CD4-positive, alpha-beta T cell treated with Interleukin-6 at 100 ng/mL for 8 hours (primary cell): ENCODE results near the gene EHF.
"Not testable (repeated sequence)": the region's sequence is repeated elsewhere in the genome, so short reads cannot be mapped to it uniquely, and the experiment has no call there.

ENCODE experiments used
- DNase-seq: peaks from one replicate; pipeline ENCODE4 v3.0.0-alpha.2; 2020; ENCODE audit warnings: mixed read lengths, low spot score

Gene EHF

DNA sequence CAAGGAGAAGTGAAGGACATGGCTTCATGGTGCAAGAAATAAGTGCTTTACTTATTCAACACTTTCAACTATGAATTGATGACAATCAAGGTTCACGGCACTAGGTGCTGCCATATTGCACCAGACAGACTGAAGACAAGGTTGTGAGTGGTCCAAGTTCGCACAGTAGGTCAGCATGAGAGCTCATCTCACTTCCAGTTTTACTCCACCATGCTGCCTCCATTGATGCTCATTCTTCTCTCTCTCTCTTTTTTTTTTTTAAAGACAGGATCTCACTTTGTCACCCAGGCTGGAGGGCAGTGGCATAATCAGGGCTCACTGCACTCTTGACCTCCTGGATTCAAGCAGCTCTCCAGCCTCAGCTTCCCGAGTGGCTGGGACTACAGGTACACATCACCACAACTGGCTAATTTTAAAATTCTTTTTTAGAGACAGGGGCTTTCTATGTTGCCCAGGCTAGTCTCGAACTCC is 47.7 kb downstream of the EHF start:
- DNase-seq, result no peak

DNA sequence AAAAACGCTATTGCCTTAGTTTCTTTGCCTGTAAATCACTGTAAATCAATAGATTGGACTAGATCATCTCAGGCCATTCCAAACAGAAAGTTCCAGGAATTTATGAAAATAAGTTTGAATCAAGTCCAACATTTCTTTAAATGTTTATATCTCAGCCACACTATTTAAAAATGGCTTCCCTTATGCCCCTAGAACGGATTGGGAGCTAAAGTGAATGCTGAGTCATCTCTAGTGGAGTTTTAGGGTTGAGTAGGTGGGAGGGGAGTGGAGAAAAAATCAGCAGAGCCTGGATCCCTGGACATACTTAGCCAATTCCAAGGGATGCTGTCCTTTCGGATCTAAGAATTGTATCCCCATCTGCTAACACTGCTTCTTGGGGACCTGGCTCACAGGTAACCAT is 48.6 kb downstream of the EHF start:
- no peak for DNase-seq

DNA sequence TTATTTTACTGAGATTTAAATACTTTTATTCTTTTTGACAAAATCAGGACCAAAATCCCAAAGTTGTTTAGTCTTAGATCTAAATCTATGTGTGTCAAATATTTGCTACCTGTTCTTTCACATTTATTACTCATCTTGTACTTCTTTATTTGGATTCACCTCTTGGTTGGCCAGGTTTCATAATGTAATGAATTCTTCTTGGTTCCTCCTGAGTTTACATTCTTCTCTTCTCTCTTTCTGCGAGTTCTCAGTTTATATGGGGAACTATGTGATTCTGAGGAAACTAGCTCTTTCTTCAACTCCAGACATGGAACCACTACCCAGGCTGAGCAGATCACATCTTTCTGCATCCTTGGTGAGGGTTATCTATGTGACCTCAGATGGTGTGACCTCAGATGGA is 50.2 kb downstream of the EHF start:
- no peak for DNase-seq

DNA sequence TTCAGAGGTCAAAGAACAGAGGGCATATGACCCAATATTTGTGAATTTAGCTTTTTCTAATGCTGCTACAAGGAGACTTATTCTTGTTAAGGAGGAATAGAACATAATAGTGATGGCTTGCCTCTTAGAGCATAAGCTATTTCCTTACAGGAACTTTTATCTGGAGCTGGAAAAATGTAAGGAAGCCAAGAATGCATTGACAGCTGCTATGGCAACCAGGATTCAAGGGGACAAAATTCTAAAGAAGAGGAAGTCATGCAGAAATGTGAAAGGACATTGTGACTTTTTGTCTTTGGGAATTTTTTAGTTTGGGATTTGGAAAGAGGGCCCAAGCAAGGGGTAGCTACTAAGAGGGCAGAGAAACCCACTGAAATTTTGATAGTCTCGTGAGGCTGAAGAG is 51.1 kb downstream of the EHF start:
- DNase-seq, result no peak

DNA sequence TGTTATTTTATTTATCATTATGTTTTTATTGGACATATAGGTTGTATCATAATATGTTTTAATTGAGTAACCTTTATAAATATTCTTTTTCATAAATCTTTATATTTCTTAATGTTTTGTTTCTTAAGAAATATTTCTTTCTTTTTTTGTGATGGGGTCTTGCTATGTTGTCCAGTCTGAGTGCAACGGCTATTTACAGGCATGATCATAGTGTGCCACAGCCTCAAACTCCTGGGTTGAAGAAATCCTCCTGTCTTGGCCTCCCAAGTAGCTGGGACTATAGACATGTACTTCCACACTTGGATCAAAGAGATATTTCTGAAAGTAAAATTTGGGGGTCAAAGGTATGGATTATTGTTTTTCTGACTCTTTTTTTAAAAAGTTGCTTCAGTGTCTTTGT is 53.1 kb downstream of the EHF start:
- no peak for DNase-seq

DNA sequence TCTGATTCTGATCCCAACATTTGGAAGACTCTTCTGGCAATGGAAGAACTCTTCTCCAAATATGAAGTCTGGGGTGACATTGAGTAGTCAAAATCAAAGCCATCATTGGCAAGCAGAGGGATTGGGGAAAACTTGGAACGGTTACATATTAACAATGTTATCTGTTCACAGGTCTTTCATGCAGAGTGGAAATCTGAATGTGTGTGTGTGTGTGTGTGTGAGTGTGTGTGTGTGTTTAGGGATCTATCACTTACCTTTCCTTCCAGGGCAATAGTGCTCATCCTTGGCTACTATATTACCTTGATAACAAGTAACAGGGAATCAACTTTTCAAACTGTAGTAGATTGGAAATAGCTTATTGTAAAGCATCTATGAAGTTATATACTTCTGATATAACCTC is 55.3 kb downstream of the EHF start:
- DNase-seq, result no peak

DNA sequence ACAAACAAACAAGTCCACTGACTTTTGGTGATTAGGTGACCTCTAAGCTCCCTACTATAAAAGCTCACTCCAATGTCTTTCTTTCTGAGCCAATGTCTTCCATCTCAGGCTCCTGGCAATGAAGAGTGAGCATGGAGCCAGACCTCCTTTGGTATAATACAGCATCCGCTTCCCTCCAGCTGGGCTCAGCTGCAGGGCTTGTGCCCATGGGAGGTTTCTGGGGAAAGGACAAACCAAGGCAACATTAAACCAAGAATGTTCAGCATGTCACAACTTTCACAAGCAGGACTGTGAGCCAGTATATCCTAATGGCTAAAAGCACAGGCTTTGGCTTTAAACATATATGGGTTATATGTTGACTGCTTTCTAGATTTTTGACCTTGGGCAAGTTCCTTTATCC is 58.8 kb downstream of the EHF start:
- DNase-seq, result no peak

DNA sequence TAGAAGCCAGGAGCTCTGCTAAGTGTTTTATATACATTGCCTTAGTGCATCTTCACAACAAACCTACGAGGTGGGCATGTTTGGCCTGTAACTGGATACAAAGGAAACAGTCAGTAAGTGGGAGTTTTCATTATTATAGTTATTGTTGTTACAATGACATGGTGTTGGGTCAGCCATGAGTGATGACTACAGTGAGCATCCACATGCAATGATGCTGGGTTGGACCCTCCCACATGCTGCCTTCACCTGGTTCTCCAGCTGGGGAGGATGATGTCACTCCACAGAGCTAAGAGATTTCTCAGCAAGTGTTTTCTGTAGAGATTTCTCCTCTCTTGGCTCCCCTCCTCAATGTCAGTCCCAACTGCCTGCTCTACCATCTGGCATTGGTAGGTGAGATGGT is 59.3 kb downstream of the EHF start:
- no peak for DNase-seq

DNA sequence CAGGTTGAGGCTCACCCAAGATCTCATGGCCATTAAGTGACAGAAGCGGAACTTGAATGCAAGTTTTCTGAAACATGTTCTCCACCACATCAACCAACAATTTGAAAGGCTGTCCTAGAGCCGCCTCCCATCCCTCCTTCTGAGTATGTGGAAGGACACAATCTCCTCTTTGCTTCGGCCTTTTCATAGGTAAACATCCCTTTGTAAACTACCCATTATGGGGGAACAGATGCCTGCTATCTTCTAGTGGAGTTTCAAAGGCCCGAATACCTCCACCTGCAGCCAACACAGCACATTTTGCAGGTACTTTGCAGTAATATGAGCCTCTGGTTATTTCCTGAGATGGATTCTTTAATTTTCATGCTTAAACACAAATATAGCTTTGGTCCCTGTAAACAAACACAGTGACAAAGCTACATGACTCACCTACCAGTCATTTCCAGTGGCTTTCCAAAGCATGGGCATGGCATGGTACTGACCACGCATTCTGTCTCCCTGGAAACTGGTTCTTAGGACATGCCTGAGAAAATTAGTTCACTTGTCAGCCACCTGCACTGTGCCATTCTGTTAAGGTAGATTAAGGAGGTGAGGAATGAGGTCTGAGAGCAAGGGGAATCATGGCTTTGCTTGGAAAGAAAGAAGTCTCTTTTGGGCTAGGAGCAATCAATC is 60.2 kb downstream of the EHF start:
- no peak for DNase-seq

DNA sequence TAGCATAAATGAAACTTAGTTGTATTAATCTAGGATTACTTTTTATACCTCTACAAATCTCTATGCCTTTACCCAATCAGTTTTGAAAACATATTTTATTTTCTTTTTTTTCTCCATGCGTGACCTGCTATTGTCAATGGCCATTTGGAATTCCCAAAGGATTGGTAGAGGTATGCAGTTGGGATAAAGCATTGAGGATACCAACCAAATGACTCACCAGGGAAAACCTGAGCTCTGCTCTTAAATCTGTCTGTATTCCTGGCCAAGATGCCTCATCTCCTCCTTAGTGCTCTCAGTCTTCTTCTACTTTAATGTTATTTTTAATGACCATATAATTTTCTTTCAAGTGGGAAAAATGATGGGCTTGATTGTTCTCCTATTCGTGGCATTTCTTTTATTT is 61.9 kb downstream of the EHF start:
- DNase-seq, result no peak

DNA sequence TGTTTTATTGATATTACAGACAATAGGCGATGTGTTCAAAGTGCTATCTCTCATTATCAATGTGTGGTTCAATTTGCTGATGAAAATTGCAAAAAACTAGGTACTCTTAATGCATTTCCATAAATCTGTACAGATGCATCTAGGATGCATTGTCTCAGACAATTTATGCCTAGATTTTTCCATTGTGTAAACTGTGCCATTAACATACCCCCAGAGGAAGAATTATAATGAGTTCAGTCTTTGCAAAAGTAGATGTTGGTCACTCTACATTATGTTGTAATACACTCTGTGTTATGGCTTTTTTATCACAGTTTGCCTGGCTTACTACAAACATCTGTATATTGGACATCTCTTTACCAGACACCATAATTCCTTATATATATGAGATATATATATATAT is 62.5 kb downstream of the EHF start:
- DNase-seq, result no peak

DNA sequence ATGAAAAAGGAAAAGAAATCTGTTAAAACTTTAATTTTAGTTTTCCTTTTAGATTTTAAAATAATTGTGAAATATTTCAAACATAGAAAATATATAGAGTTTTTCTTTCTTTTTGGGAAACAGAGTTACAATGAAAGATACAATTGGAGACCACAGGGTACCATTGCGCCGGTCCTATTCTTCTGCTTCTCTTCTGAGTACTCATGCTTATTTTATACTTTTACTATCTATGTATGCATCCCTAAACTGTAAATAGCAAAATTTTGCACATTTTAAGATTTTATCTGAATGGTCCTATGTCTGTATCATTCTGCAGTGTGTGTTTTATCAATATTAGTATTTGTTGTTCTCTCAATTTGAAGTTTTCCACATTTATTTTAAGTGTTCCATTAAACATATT is 65.0 kb downstream of the EHF start:
- DNase-seq, result no peak

DNA sequence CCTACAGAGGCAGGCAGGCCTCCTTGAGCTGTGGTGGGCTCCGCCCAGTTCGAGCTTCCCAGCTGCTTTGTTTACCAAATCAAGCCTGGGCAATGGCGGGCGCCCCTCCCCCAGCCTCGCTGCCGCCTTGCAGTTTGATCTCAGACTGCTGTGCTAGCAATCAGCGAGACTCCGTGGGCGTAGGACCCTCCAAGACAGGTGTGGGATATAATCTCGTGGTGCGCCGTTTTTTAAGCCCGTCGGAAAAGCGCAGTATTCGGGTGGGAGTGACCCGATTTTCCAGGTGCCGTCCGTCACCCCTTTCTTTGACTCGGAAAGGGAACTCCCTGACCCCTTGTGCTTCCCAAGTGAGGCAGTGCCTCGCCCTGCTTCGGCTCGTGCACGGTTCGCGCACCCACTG is 71.4 kb downstream of the EHF start:
- not testable (repeated sequence) for DNase-seq

DNA sequence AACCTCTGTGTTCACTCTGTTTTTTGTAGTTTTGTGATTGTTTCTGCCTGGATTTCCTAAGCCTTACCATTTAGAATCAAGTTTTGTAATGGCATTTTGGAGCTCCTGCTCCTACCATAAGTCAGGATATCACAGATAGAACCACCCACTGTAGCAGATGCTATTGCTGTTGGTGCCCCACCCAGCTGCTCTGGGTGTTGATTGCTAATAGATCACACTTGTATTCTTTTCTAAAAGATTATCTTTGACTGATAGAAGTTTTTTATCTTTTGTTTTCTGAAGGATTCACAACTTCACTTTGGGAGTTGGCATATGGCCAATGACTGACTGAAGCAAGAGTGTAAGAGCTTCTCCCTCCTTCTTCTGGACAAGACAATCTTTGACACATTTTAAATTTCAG is 76.0 kb downstream of the EHF start:
- DNase-seq, result no peak

DNA sequence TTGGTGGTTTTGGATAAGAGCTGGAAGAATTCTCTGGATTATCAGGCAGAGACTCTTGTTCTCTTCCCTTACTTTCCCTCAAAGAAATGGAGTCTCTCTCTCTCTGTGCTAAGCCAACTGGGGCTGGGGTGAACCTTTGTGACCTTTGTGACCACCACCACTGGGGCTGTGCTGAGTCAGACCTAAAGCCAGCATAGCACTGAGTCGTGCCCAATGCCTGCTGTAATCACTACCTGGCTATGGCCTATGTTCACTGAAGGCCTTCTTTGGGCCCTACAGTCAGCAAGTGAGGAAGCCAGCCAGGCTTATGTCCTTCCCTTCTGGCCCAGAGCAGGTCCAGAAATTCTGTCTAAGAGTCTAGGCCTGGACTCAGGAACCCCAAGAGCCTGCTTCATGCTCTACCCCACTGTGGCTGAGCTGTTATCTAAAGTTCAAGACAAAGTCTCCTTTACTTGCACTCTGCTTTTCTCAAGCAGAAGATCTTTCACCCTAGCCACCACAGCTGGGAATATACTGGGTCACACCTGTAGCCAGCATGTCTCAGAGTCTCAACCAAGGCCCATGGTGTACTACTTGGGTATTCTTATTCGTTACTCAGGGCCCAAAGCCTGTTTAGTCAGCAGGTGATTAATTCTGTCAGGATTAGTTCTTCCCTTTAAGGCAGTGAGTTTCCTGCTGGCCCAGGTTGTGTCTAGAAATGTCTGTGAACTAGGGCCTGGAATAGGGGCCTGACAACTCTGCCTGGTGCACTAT is 86.0 kb downstream of the EHF start:
- DNase-seq, result no peak

DNA sequence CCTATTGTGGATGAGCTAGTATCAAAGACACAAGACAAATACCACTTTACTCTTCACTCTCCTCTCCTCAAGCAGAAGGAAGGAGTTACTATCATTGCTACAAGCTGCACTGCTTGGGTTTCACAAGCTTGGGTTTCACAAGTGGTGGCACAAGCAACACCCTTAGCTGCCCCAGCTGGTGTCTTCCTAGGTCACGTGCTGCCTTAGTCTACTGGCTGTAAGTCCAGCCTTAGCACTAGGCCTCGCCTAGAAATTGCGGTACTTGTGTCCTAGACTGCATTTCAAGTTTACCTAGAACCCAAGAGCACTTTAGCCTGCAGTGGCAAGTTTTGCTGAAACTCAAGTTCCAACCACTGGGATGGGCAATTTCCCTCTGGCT is 86.6 kb downstream of the EHF start:
- no peak for DNase-seq
